HUDEP-2 (cell line): Measurements from ENCODE around the gene FZD7.

Experiments
- DNase-seq, 76 experiments: peaks; one replicate each; lab custom pipeline; 2025; ENCODE audit not compliant: unreplicated experiment in 76 of 76; lab: John Stamatoyannopoulos, UW

The FZD7 gene

DNA sequence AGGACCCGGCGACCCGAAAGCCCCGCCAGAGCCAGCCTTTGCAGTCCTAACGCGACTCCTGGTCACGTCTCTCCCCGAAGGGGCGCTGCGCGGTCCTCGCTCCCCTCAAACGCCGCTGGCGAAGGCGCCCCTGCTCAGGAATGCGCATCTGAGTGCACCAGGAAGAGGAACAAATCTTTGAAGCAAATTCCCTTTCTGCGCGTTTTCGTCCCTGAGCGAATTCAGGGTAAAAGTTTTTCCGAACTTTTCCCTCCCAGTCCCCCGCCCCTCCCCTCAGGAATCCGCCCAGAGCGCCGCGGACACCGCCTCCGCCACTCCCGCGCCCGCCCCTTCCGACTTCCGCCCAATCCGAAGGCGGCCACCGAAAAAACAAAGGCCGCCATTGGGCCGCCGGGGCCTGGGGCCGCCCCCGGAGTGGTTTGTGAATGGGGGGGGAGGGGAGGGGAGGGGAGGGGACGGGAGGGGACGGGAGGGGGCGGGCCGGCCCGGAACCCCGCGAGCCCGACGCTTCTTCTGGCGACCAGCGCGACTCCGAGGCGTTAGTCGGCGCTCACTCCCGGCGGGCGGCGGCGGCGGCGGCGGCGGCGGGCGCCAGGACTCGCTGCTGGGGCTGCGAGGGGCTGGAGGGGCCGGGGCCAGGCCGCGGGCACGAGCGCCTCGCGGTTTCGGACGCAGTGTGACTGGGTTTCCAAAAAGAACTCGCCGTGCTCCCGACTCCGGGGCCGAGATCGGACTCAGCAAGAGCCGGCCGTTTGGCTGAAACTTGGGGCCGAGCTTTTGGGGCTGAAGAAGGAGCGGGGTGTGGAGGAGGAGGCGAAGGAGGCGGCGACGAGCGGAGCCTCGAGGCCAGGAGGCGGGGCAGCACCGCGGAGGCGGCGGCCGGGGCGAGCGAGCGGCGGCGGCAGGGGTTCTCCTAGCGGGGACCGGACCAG is at the start of gene FZD7:
TSS of gene FZD7 (plus strand) at position 539 of the 932 bp plus-strand sequence. CDS start 793 bp downstream, outside the sequence.
- DNase-seq = peak in 74 of 76 experiments; percentile 18 to 88 (median 74)

DNA sequence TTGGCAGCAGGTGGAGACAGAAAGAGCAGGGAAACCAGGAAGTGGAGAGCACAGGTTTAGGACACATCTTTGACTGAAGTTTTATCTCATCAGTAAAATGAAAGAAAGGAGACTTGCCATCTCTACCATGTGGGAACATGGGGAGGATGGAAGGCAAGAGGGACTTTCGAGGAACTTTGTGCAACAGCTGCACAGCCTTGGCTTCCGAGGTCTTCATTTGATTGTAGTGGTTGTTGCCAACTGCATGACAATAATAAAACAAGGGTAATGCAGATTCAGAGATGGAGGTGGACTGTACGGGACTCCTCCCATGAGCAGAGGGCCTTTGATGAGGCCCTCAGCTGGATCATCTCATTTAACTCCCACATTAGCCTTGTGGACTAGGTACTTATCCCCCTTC is 49.3 kb upstream of the FZD7 start:
- DNase-seq = no peak

DNA sequence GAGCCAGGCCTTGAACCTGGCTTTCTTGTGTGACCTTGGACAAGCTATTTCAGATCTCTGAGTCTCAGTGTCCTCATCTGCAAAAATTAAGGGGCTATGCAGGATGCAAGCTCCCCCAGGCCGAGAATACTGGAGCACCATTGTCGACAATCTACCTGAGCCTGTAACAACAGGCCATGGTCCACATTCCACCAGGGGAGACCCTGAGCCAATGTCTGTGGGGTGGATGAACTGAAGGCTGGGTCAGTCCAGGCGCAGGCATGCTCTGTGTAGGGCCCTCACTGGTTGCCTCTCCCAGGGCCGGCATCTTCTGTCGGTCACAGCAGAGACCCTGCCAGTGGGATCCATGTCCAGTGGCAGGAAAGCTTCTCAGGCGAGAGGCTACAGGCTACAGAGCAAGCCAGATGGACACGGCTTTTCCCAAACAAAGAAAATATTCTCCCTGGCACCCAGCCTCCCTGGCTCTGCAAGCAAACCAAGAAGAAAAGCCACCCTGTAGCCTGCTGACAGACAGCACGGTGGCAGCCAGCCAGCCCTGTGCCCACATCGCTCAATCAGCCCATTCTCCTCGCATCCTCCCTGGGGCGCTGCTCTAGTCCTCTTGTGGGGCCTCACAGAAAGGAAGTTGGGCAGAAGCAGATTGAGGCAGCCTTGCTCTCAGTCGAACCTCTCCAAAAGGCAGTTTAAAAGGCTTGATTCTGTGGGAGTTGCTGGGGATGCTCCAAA is 48.7 kb upstream of the FZD7 start:
- DNase-seq = peak in 14 of 76 experiments; percentile 1 to 21 (median 5)

DNA sequence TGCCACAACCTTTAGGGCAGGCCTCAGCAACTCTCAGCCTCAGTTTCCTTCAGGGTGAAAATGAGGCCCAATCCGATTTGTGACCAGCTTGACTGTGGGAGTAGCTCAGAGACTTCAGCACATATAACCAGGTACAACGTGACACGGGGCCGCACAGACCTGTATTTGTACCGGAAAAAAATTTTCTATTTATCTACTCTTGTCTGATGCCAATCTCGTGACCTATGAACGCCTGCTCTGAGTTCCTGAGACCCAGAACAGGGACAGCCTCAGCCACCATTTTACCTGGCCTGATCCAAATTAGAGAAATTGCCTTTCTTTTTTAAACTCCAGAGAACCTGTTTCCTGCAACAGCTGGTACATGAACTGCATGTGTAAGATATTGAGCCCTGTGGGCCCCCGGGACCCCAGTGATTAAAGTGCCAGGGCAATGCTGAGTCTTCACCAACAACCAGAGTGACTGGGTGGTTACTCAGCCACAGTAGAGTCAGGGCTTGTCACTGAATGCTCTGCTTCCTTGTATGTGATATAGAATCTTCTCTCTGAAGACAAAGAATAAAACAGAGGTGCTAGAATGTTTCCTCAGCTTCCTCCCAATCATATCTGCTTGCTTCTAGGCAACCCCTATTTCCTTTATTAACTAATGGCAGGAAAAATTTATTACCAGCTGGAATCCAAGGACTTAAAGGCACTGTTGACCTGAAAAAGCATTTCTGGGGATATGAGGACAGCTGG is 47.8 kb upstream of the FZD7 start:
- DNase-seq = no peak

DNA sequence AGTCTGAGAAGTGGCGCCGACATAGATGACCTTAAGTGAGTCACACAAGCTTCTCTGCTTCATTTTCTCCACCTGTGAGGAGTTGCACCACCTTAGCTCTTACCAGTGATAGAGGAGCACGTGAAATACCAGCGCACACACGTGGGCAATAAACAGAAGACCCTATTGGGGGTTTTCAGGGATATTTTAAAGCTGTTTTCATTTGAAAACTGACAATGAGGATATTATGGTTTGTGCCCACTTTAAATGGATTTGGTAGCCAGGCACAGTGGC is 47.3 kb upstream of the FZD7 start:
- DNase-seq = no peak

DNA sequence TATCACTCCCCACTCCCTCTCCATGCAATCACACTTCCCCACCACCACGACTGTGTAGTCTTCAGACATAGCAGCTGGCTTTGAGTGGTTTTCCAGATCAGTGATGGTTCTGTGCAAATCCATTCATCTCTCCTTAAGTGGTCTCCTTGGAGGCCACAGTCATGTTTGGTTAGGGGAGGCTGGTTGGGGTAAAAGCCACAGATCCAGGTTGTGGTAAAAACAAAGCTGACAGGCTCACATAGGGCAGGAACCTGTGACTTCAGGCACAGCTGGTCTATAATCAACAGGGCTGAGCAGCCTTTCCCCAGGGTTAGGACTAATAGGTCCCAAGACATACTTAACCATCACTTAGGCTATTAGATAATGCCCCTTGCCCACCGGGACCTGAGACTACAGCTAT is 46.2 kb upstream of the FZD7 start:
- DNase-seq = no peak

DNA sequence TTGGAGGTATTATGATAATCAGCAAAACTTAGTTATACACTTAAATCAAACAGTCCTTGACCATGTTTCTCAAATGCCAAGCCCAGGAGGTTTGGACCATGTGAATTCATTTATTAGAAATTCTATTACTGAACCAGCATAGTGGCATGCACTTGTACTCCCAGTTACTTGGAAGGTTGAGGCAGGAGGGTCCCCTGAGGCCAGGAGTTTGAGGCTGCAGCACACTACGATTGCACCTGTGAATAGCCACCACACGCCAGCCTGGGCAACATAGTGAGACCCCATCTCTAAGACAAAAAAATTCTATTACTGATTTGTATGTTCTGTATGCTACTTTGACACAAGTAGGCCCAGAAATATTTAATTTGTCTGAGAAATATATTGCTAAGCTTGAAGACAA is 43.6 kb upstream of the FZD7 start:
- DNase-seq = no peak

DNA sequence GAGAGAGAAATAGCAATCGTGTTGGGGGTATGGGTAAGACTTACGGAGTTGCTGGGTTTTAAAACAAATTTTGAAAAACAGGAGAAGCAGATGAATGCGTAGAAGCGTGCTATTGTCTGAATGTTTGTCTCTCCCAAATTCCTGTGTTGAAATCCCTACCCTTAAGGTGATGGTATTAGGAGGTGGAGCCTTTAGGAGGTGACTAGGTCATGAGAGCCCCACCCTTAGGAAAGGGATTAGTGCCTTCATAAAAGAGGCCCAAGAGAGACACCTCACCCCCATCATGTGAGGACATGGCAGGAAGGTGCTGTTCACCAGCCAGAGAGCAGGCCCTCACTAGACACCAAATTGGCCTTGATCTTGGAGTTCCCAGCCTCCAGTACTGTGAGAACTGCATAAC is 40.7 kb upstream of the FZD7 start:
- DNase-seq = no peak

DNA sequence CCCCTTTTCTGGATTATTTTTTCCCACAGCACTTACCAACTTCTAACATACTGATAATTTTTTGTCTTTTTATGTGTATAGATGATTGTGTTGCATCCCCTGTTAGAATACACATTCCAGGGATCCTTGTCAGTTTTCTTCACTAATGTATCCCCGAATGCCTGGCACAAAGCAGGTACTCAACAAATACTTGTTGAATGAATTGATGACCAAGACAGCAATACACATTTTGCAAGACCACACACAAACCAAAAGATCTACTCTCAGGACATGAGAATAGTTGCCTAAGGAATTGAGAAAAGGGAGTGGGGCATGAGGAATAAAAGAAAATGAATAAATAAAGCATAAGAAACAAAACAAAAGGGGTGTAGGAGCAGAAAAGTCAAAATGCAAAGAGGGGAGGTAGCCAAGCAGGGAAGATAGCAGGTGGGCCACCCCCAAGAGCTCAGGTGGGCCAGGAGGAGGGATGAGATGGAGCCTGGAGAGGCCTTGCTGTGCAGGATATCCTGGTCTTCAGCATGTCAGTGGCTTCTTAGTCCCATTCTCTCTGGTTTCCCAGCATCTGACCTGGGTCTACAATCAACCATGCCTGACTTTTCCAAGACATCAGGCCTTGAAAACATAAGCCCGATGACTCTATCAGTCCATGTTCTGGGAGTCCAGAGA is 38.5 kb upstream of the FZD7 start:
- no peak for DNase-seq

DNA sequence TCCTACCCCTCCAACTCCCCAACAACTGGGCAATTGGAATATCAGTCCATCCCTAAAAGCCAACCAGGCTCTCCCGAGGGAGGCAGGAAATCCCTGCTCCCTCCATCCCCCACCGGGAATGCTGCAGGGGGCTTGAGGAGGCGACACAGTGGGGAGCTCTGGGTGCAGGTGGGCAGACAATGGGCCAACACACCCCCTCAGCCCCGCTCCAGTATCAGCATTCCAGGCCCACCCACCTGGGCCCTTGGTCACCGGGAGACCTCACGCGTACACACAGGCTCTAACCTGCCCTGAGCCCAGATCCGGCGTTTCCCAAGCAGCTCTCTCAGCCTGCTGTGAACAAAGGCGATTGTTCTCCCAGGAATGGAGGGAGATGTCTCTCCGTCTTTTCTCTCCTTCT is 37.6 kb upstream of the FZD7 start:
- no peak for DNase-seq

DNA sequence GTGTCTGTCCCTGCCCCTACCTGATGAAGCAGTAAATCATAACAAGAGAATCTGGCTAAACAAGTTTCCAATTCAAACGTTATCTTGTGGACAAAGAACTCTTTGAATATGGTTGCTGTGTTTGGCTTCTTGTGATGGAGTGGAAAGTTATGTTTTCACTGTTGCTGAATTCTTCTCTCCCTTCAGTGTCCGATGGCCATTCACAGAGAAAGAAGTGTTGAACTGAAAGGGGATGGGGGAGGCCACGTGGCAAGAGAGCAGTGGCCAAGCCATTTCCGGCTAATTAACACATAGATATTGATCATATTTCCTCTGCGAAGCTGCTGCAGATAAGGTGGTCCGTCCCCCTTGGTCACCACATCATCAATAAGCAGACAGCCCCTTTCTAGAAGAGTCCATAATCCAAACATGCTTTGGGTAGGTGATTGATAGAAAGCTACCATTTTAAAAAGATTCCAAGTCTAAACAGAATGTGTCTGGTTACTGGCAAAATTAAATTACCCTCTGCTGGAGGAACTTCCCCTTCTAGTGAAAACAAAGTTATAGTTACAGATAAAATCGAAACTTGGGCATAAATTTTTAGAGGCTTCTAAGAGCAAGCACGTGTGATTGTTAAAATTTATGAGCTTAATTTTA is 36.9 kb upstream of the FZD7 start:
- DNase-seq = no peak

DNA sequence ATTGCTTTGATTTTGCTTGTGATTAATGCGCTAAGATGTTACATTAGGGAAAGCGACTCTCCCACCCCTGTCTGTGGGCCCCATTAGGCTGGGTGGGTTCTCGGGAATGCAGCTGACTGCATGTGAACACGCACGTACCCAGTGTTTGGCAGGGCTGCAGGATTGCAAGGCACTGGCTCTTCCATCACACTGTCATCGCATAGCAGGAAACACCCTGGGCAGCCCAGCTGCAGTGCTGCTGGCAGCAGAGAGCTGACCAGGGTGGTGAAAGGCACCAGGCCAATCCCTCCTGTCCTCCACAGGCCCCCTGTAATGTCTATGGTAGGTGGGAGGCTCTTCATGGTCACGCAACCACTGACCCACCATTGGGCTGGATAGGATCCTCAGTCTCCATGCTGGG is 34.4 kb upstream of the FZD7 start:
- no peak for DNase-seq

DNA sequence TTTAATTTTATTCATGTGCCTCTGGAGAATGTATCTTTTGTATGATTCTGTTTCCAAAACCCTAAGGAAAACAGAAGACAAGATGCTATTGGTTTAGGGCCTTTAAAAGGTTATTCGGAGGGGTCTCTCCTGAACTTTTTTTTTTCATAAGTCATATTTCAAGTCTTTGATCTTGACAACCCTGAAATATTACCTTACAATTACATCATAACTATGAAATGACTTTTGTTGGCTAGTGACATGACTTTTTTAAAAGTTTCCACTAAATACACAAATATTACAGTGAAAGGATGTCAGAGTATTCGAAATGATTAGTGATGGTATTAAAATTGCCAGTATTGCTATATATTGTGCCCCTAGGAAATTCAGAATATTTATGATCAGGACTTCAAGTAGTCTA is 31.8 kb upstream of the FZD7 start:
- DNase-seq = no peak

DNA sequence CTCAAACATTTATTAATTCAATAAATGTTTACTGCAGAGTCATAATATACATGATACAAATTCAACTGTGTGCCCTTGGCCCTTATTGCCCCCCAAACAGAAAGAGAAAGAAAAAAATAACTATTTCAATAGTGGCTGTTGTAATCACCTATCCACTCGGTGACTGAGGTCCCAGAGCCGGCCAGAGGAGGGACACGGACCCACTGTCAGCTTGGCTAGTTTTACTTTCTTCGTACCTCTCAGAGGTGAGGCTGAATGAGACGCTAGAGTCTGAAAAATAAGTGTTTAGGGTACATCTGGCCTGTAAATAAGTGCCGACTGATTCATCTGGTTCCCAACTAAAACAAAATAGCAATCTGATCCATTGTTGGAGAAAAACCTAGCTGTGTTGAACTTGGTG is 31.3 kb upstream of the FZD7 start:
- no peak for DNase-seq

DNA sequence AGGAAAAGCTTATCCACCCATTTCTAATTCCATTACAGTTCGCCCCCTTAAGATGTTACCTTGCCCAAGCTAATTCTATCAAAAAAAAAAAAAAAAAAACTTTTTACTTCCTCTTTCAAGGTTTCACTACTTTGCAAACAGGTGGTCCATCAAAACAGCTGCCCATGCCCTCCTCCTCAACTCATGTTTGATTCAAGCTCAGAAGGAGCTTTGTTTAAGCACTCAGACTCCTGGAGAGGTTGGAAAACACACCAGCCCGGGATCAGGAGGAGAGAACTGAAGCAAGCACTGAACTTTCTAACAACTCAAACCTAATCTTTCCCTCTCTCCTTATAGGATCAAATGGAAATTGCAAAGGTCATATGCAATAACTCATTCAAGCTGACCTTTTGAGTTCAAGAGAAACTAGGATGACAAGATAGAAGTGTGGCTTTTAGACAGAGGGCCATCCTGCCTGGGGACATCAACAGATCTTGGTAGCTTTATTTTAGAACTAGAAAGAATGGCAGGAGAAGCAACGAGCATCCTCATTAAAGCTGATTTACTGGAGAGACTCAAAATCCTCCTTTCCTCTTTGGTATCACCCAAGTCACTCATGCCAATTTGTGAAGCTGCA is 28.3 kb upstream of the FZD7 start:
- no peak for DNase-seq

DNA sequence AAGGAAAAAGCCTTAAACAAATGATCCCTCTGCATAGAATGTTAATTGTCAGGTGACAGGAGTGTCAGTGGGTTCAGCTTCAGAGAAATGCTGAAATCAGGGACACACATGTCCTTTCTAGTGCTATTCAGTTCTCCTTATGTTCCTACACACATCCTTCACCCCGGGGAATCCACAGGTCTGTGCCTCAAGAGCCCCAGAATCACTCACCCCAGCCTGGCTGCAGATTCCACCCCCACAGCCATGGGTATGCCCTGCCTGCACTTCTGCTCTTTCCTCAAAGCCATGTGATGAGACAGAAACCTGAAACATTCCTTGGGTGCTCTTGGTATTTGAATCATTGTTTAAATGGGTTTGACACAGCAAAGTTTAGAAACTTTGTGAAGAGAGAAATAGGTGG is 27.4 kb upstream of the FZD7 start:
- DNase-seq = no peak

DNA sequence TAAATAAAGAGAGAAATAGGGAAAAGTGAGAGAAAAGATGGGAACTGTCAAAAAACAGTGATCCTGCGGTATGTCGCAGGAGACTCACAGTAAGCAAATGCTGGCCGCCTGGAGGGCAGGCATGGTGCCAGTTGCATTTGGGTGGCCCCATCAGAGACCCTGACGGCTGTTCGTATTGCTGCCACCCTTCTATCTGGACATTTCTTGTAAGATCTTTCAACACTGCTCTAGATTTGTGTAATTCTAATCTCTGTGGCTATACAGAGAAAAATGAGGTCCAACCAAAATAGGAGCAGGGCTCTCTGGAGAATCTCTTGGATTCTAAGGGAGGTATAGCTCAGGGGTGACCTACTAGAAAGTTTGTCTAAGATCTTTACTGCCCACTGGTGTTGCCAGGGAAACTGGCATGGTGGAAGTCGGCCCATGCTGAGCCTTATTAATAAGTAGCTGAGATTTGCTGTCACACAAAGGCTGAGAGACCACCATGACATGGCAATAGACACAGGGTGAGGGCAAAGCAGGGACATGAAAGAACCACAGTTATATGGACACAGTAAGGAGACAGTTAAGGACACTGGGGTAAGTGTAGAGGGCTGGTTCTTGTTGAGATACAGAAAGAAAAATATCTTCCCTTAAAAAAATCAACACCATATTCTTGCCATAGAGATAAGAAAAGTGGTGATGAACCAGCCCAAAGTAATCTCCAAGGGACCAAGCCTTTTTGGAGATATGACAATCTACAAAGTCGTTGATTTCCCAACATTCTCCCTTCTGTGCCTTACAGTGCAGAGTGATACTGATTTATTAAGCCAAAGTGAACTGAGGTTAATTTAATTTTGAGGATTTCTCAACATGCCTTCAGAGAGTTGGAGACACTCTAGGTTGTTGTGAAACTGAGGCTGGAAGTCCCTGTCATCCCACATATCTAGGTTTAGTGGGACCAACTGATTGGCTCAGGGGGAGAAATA is 26.4 kb upstream of the FZD7 start:
- no peak for DNase-seq

DNA sequence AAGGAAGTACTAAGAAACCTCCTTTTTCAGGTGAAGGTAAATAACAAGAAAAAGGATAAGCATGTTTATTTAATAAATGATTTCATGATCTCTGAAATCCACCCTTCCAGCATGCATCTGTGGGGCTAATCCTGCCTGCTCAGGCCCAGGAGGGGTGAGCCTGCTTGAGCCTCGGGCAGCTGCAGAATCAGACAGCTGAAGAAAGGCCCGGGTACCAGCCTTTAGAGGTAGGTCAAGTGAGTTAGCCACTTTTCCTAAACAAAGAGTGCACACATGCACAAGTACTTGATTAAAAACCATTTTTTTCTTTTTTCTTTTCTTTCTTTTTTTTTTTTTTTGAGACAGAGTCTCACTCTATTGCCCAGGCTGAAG is 25.7 kb upstream of the FZD7 start:
- DNase-seq = no peak

DNA sequence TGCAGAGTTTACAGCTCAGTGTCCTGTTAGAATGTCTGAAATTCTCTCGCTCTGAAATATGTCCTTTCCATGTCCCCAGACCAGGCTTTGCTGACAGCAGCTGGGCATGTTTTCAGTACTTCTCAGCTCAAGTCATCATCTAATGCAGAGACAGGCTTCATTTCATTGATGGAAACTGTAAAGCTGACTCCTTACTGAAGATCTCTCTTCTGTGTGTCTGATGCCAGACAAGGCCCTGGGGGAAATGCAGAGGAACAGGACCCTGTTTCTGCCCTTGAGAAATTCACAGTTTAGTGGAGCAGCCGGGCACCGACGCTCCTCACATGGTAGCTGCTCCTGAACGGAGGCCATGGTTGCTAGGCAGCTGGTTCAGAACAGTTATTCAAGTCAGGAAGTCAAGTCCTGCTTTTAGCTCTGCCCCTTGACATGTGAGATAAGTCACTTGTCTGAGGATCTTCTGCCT is 24.6 kb upstream of the FZD7 start:
- DNase-seq = no peak
